Esophagus squamous epithelium (tissue), 4 donors: ENCODE data around the gene CD180.

Experiments used
- POLR2A ChIP-seq, 4 donors: fragments of 450-650 bp; IDR thresholded peaks; one replicate each; pipeline ENCODE4 v1.6.1; 2017; ENCODE audit warnings: antibody characterized with exemption in 4 of 4, mild to moderate bottlenecking in 4 of 4, moderate library complexity in 3 of 4
- TF ChIP-seq, protein P1 (sequence below), 6 experiments: fragments of 450-650 bp in 4 of 6; fragments of 200-600 bp in 2 of 6; sonication (generic) in 2 of 6; IDR thresholded peaks; one replicate each; pipeline ENCODE4 v1.5.1; 2016 to 2019; ENCODE audit warnings: antibody characterized with exemption in 6 of 6, mild to moderate bottlenecking in 4 of 6, moderate library complexity in 4 of 6

DNA sequence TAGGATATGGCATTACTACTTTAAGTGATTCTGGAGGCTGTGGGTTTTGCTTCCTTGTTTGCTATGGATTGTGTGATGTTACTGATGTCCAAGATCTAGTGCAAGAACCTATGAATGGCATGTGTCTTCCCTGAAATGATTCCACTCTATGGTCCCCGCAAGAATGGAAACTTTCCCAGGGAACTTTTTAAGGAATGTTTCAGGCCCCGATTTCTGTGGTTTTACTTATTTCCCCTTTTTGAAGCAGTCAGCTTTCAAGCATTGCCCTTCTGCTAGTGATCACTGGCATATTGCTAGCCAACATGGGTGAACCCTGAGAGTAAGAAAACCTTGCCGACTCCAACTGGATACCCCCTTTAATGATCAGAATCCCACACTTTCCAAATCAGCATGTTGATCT lies 26.6 kb upstream of the CD180 start:
- TF ChIP-seq, protein P1, sequence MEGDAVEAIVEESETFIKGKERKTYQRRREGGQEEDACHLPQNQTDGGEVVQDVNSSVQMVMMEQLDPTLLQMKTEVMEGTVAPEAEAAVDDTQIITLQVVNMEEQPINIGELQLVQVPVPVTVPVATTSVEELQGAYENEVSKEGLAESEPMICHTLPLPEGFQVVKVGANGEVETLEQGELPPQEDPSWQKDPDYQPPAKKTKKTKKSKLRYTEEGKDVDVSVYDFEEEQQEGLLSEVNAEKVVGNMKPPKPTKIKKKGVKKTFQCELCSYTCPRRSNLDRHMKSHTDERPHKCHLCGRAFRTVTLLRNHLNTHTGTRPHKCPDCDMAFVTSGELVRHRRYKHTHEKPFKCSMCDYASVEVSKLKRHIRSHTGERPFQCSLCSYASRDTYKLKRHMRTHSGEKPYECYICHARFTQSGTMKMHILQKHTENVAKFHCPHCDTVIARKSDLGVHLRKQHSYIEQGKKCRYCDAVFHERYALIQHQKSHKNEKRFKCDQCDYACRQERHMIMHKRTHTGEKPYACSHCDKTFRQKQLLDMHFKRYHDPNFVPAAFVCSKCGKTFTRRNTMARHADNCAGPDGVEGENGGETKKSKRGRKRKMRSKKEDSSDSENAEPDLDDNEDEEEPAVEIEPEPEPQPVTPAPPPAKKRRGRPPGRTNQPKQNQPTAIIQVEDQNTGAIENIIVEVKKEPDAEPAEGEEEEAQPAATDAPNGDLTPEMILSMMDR (IDR thresholded peaks at IDR 0.05): no peak
- TF ChIP-seq POLR2A (IDR thresholded peaks at IDR 0.05): no peak
